Measurements from ENCODE around the gene EPB42.
A peak's percentile ranks its signal among the peaks of the same experiment; 100 is the strongest.

The EPB42 gene

GRCh38 chr15:43165801-43166325 lies 55.0 kb downstream of the EPB42 start:
- DNase-seq (ENCODE audit: low read depth, low spot score) = no peak
- TF ChIP-seq CTCF (IDR thresholded peaks at IDR 0.05; ENCODE audit: low read depth, low read length) = no peak
- in situ Hi-C loops (cut with HindIII; ENCODE audit: low sequenced_read_pairs) = no loop called here
- no peak overlapping the region for H3K4me3 ChIP-seq (ENCODE audit: low read depth, low read length)

GRCh38 chr15:43153269-43153668 lies 67.5 kb downstream of the EPB42 start:
- in situ Hi-C loops (cut with HindIII; ENCODE audit: low sequenced_read_pairs) = no loop called here

GRCh38 chr15:43151688-43152087 lies 69.1 kb downstream of the EPB42 start:
- H3K4me3 ChIP-seq (ENCODE audit: low read depth, low read length) = no peak overlapping the region
- no peak for DNase-seq (ENCODE audit: low read depth, low spot score)
- TF ChIP-seq CTCF (IDR thresholded peaks at IDR 0.05; ENCODE audit: low read depth, low read length) = no peak
- in situ Hi-C loops (cut with HindIII; ENCODE audit: low sequenced_read_pairs) = no loop called here

More at GRCh38 chr15:43153269-43153668, 67.5 kb downstream of the EPB42 start:
- no peak for DNase-seq (ENCODE audit: low read depth, low spot score)
- no peak for TF ChIP-seq CTCF (IDR thresholded peaks at IDR 0.05; ENCODE audit: low read depth, low read length)
- no peak overlapping the region for H3K4me3 ChIP-seq (ENCODE audit: low read depth, low read length)

- in situ Hi-C loops (cut with HindIII; ENCODE audit: low sequenced_read_pairs) = no loop called here
- no peak for TF ChIP-seq CTCF (IDR thresholded peaks at IDR 0.05; ENCODE audit: low read depth, low read length)
- no peak overlapping the region for H3K4me3 ChIP-seq (ENCODE audit: low read depth, low read length)
- peak; percentile 91 for DNase-seq (ENCODE audit: low read depth, low spot score)
Observed at GRCh38 chr15:43150191-43150929, 70.5 kb downstream of the EPB42 start.
